IMR-90 (cell line): ENCODE data around the gene DNM2. TPM values are rescaled to one million over a fixed set of nuclear protein-coding genes. Genes with fewer than 3 reads are reported as not detected.

ENCODE experiments used
- ATAC-seq: fragments of 200-7000 bp; cut with Tn5 transposase; 2 replicates; pipeline ENCODE4 v1.9.1; 2020; ENCODE audit warnings: low read depth, mild to moderate bottlenecking, moderate library complexity
- BruUV-seq: library from RNA; stranded (reverse); fragments of 400-500 nt; replicated peaks from 2 replicates; lab custom pipeline; 2021; lab: Mats Ljungman, UMichigan
- CTCF ChIA-PET: fragments of 300-600 bp; formaldehyde crosslinking; extraction: SDS; loops from one replicate; lab custom pipeline; 2021; ENCODE audit warnings: antibody characterized with exemption; lab: Yijun Ruan, JAX
- POLR2A ChIA-PET: fragments of 300-600 bp; sonication (Branson Sonifier 250); formaldehyde crosslinking; loops from one replicate; lab custom pipeline; 2022; ENCODE audit warnings: antibody characterized with exemption; ENCODE audit not compliant: unreplicated experiment; lab: Charles Lee
- DNase-seq: peaks from one replicate; pipeline ENCODE4 v3.0.0; 2013
- H2AFZ ChIP-seq: replicated peaks from 2 replicates; pipeline ENCODE3; 2013; ENCODE audit warnings: low read length, mild to moderate bottlenecking; ENCODE audit not compliant: poor library complexity
- H2AK5ac ChIP-seq: 2 replicates; pipeline ENCODE4 v1.6.1; 2013; ENCODE audit warnings: low read depth, low read length, inconsistent platforms
- H2AK9ac ChIP-seq: replicated peaks from 2 replicates; pipeline ENCODE3; 2013; ENCODE audit warnings: mild to moderate bottlenecking, low read depth, low read length, moderate library complexity; ENCODE audit not compliant: poor library complexity
- H2BK120ac ChIP-seq: 2 replicates; pipeline ENCODE4 v1.6.1; 2013; ENCODE audit warnings: low read depth, low read length, inconsistent platforms
- H2BK15ac ChIP-seq: 3 replicates; pipeline ENCODE4 v1.6.1; 2013; ENCODE audit warnings: low read depth, low read length, inconsistent platforms
- H2BK20ac ChIP-seq: 2 replicates; pipeline ENCODE4 v1.6.1; 2013; ENCODE audit warnings: low read depth, mild to moderate bottlenecking, inconsistent platforms, low read length, moderate library complexity
- H2BK5ac ChIP-seq: 2 replicates; pipeline ENCODE4 v1.6.1; 2013; ENCODE audit warnings: mild to moderate bottlenecking, low read depth, low read length, inconsistent platforms; ENCODE audit not compliant: poor library complexity, severe bottlenecking
- H3K14ac ChIP-seq: replicated peaks from 2 replicates; pipeline ENCODE4 v1.6.1; 2013; ENCODE audit warnings: low read depth, low read length, inconsistent platforms
- H3K18ac ChIP-seq: 2 replicates; pipeline ENCODE4 v1.6.1; 2013; ENCODE audit warnings: low read depth, low read length, control low read depth
- H3K23ac ChIP-seq: 2 replicates; pipeline ENCODE4 v1.6.1; 2013; ENCODE audit warnings: low read depth, low read length, inconsistent platforms
- H3K27ac ChIP-seq: 2 replicates; pipeline ENCODE4 v1.5.1; 2013; ENCODE audit warnings: mild to moderate bottlenecking, control low read depth, low read length; ENCODE audit not compliant: insufficient read depth
- H3K27me3 ChIP-seq: 2 replicates; pipeline ENCODE4 v1.6.1; 2013; ENCODE audit warnings: low read length; ENCODE audit not compliant: control insufficient read depth, insufficient read depth
- H3K36me3 ChIP-seq: 2 replicates; pipeline ENCODE4 v1.6.1; 2013; ENCODE audit warnings: low read length, mixed read lengths; ENCODE audit not compliant: control insufficient read depth, insufficient read depth
- H3K4ac ChIP-seq: 2 replicates; pipeline ENCODE4 v1.6.1; 2013; ENCODE audit warnings: low read depth, low read length, inconsistent platforms
- H3K4me1 ChIP-seq: 2 replicates; pipeline ENCODE4 v1.6.1; 2013; ENCODE audit warnings: low read length, mixed read lengths; ENCODE audit not compliant: control insufficient read depth, insufficient read depth
- H3K4me2 ChIP-seq: 2 replicates; pipeline ENCODE4 v1.6.1; 2013; ENCODE audit warnings: low read depth, mild to moderate bottlenecking, control low read depth, low read length, moderate library complexity
- H3K4me3 ChIP-seq: 2 replicates; pipeline ENCODE4 v1.5.1; 2013; ENCODE audit warnings: low read depth, mild to moderate bottlenecking, control low read depth, low read length, moderate library complexity; ENCODE audit not compliant: insufficient read depth
- H3K56ac ChIP-seq: 2 replicates; pipeline ENCODE4 v1.6.1; 2013; ENCODE audit warnings: low read length, inconsistent platforms; ENCODE audit not compliant: insufficient read depth; ENCODE audit errors: extremely low read depth
- H3K79me1 ChIP-seq, 2 experiments: 2 replicates each; pipeline ENCODE4 v1.6.1; 2013; ENCODE audit warnings: low read length in 2 of 2, inconsistent platforms in 1 of 2, low read depth in 1 of 2
- H3K9ac ChIP-seq: 2 replicates; pipeline ENCODE4 v1.6.1; 2013; ENCODE audit warnings: low read depth, low read length, control low read depth
- H3K9me1 ChIP-seq: 2 replicates; pipeline ENCODE4 v1.6.1; 2013; ENCODE audit warnings: low read length, inconsistent platforms; ENCODE audit not compliant: insufficient read depth
- H3K9me3 ChIP-seq: 2 replicates; pipeline ENCODE4 v1.6.1; 2013; ENCODE audit warnings: low read length; ENCODE audit not compliant: control insufficient read depth, insufficient read depth
- H4K20me1 ChIP-seq: 2 replicates; pipeline ENCODE4 v1.6.1; 2013; ENCODE audit warnings: low read length, inconsistent platforms; ENCODE audit not compliant: insufficient read depth
- H4K5ac ChIP-seq: 2 replicates; pipeline ENCODE4 v1.6.1; 2013; ENCODE audit warnings: mild to moderate bottlenecking, low read depth, low read length, control low read depth
- H4K8ac ChIP-seq, 2 experiments: 2 replicates each; pipeline ENCODE4 v1.6.1; 2013; ENCODE audit warnings: low read depth in 2 of 2, low read length in 2 of 2, control low read depth in 1 of 2, inconsistent platforms in 1 of 2
- H4K91ac ChIP-seq: 2 replicates; pipeline ENCODE4 v1.6.1; 2013; ENCODE audit warnings: low read depth, low read length, inconsistent platforms; ENCODE audit not compliant: insufficient read depth
- NFE2L2 ChIP-seq: fragments of 150-350 bp; IDR thresholded peaks from 2 replicates; pipeline ENCODE4 v1.6.1; 2016; ENCODE audit warnings: low read depth, mild to moderate bottlenecking, low read length
- WGBS, 2 experiments: methylation state at CpG; one replicate each; pipeline versions ENCODE4 v1.1.5 to v1.1.7; 2013; ENCODE audit warnings: missing lambda C conversion rate in 2 of 2; ENCODE audit not compliant: insufficient read length in 1 of 2; ENCODE audit errors: extremely low coverage in 2 of 2; 5-methylcytosine and 5-hydroxymethylcytosine counted together
- dilution Hi-C: fragments of 300-500 bp; cut with HindIII; formaldehyde crosslinking; loops from one replicate; pipeline ENCODE4 v1.14.3; 2018; ENCODE audit warnings: low sequenced_read_pairs; ENCODE audit not compliant: unreplicated experiment
- in situ Hi-C: fragments of 300-500 bp; cut with MboI; formaldehyde crosslinking; loops from 3 replicates; pipeline ENCODE4 v1.14.3; 2019; ENCODE audit warnings: low sequenced_read_pairs, inconsistent platforms, mixed read lengths
- intact Hi-C: fragments of 100-400 bp; cut with micrococcal nuclease; formaldehyde crosslinking; loops from 2 replicates; pipeline ENCODE4 v1.10.0; 2022
- polyA plus RNA-seq, 3 experiments: library from polyadenylated mRNA; depleted of rRNA; stranded (reverse); fragments of >200 nt; gene quantifications; 2 replicates each; pipeline ENCODE4 v1.2.3, GENCODE V29; 2012; ENCODE audit warnings: low replicate concordance in 1 of 3
- total RNA-seq: library from RNA; depleted of rRNA; stranded (reverse); fragments of >200 nt; gene quantifications from 2 replicates; pipeline ENCODE4 v1.2.3, GENCODE V29; 2012
- TF ChIP-seq, protein P1 (sequence below): fragments of 150-350 bp; IDR thresholded peaks from 2 replicates; pipeline ENCODE4 v1.6.1; 2016; ENCODE audit warnings: low read depth, mild to moderate bottlenecking, low read length, moderate library complexity, borderline replicate concordance

Gene DNM2
- total and polyA plus RNA-seq, 2 of the 4 experiments (the other 2 are of a cell fraction), result 55.6 to 74.2 TPM

GRCh38 chr19:10740798-10741197, 22.9 kb downstream of the DNM2 start:
- no peak for ATAC-seq
- CTCF ChIA-PET, result no interaction called here

More at GRCh38 chr19:10740798-10741197, 22.9 kb downstream of the DNM2 start:
- no peak overlapping the region for H3K4ac ChIP-seq
- DNase-seq, result no peak
- no peak for TF ChIP-seq NFE2L2
- TF ChIP-seq, protein P1, sequence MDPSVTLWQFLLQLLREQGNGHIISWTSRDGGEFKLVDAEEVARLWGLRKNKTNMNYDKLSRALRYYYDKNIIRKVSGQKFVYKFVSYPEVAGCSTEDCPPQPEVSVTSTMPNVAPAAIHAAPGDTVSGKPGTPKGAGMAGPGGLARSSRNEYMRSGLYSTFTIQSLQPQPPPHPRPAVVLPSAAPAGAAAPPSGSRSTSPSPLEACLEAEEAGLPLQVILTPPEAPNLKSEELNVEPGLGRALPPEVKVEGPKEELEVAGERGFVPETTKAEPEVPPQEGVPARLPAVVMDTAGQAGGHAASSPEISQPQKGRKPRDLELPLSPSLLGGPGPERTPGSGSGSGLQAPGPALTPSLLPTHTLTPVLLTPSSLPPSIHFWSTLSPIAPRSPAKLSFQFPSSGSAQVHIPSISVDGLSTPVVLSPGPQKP, result no peak
- H3K23ac ChIP-seq, result no peak overlapping the region
- dilution Hi-C loops, result no loop called here
- H4K5ac ChIP-seq, result no peak overlapping the region
- peaks cover 15 to 78% of the 10 kb centered on the region in 2 experiments for H3K79me1 ChIP-seq
- no peak overlapping the region for H2BK5ac ChIP-seq
- no peak overlapping the region for H2AK9ac ChIP-seq
- WGBS, 2 experiments, result no CpG with 5 or more reads among the region's 3 CpGs
- no TSS peak for BruUV-seq
- H3K14ac ChIP-seq, result no peak overlapping the region
- H3K27ac ChIP-seq, result no peak overlapping the region
- no peak overlapping the region for H2BK120ac ChIP-seq
- H3K36me3 ChIP-seq, result peaks cover 4% of the 10 kb centered on the region; the same call in 1 of the 2 replicates
- no peaks in the 10 kb centered on the region for H3K27me3 ChIP-seq
- H3K56ac ChIP-seq, result no peak overlapping the region
- in situ Hi-C loops, result no loop called here
- no peak overlapping the region for H3K4me2 ChIP-seq
- H2BK20ac ChIP-seq, result no peak overlapping the region
- peaks cover 80% of the 10 kb centered on the region for H4K20me1 ChIP-seq
- H4K91ac ChIP-seq, result no peak overlapping the region
- no peak overlapping the region for H2BK15ac ChIP-seq
- H4K8ac ChIP-seq, result no peak overlapping the region
- no peaks in the 10 kb centered on the region for H3K4me1 ChIP-seq
- H3K9ac ChIP-seq, result no peak overlapping the region
- H3K18ac ChIP-seq, result no peak overlapping the region
- no peak overlapping the region for H2AK5ac ChIP-seq
- H2AFZ ChIP-seq, result no peak overlapping the region
- intact Hi-C loops, result no loop called here
- peaks cover 16% of the 10 kb centered on the region for H3K9me1 ChIP-seq
- H3K9me3 ChIP-seq, result no peaks in the 10 kb centered on the region
- H3K4me3 ChIP-seq, result no peak overlapping the region
- POLR2A ChIA-PET, result no interaction called here
